ENCODE data around the gene ZNF526.

DNA sequence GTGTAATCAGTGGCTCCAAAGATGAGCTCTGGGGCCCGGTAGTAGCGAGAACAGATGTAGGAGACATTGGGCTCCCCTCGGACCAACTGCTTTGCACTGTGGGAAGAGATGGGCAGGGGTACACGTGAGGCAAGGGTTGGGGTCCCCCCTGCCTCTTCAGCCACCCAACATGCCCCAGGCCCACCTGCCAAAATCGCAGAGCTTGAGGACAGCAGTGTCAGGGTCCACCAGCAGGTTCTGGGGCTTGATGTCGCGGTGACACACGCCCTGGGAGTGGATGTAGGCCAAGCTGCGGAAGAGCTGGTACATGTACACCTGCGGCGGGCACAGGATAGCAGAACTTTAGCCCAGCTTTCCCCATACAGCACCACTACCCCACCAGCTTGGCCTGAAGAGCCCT lies 14.3 kb downstream of the ZNF526 start:
- TF ChIP-seq, protein P1, sequence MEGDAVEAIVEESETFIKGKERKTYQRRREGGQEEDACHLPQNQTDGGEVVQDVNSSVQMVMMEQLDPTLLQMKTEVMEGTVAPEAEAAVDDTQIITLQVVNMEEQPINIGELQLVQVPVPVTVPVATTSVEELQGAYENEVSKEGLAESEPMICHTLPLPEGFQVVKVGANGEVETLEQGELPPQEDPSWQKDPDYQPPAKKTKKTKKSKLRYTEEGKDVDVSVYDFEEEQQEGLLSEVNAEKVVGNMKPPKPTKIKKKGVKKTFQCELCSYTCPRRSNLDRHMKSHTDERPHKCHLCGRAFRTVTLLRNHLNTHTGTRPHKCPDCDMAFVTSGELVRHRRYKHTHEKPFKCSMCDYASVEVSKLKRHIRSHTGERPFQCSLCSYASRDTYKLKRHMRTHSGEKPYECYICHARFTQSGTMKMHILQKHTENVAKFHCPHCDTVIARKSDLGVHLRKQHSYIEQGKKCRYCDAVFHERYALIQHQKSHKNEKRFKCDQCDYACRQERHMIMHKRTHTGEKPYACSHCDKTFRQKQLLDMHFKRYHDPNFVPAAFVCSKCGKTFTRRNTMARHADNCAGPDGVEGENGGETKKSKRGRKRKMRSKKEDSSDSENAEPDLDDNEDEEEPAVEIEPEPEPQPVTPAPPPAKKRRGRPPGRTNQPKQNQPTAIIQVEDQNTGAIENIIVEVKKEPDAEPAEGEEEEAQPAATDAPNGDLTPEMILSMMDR (IDR thresholded peaks at IDR 0.05; ENCODE audit: low read depth, low read length) = no peak
- no peak for TF ChIP-seq POLR2A (IDR thresholded peaks at IDR 0.05; ENCODE audit: extremely low read depth, insufficient read length)
- no peak for TF ChIP-seq MYC (IDR thresholded peaks at IDR 0.05; ENCODE audit: low read depth, low read length)

Measured in NB4 (cell line).